ENCODE data around the gene COL4A4. TPM values are rescaled to one million over a fixed set of nuclear protein-coding genes. Genes with fewer than 3 reads are reported as not detected.
A peak's percentile ranks its signal among the peaks of the same experiment; 100 is the strongest.

Gene COL4A4
- total RNA-seq, 1 experiment from 2014 or later: 0.55 TPM

- no peak for TF ChIP-seq CTCF (conservative IDR thresholded peaks at IDR 0.05; ENCODE audit: low read depth, low read length)
- no peak for TF ChIP-seq EZH2 (IDR thresholded peaks at IDR 0.05; ENCODE audit: low read length, unreplicated experiment)
- TF ChIP-seq EZH2phosphoT487 (IDR thresholded peaks at IDR 0.05; ENCODE audit: borderline replicate concordance, low read length): no peak
- Histone ChIP-seq H3K4me3 (ENCODE audit: low read length) (no peak overlapping the region), H3K9me3 (ENCODE audit: low read length) (no peaks in the 10 kb centered on the region), H3K79me2 (ENCODE audit: low read length) (no peaks in the 10 kb centered on the region), H3K27ac (ENCODE audit: low read length) (no peak overlapping the region), H3K9ac (ENCODE audit: low read length) (no peak overlapping the region), H3F3A (ENCODE audit: low read length, unreplicated experiment) (no peaks in the 10 kb centered on the region), H4K20me1 (ENCODE audit: low read length) (no peaks in the 10 kb centered on the region), H2AFZ (ENCODE audit: low read length) (no peak overlapping the region), H3K27me3 (ENCODE audit: low read length) (no peaks in the 10 kb centered on the region), H3K4me2 (ENCODE audit: low read length) (no peak overlapping the region), H3K36me3 (ENCODE audit: low read depth, low read length) (no peaks in the 10 kb centered on the region), H3K9me2 (replicated peaks; ENCODE audit: low read length) (no peaks in the 10 kb centered on the region), H3K4me1 (ENCODE audit: insufficient read depth, low read length) (peaks cover 13% of the 10 kb centered on the region)
- DNase-seq: no peak
- no TSS peak for BruUV-seq (replicated peaks)
- intact Hi-C loops (cut with micrococcal nuclease): no loop called here
- ChIA-PET POLR2A (ENCODE audit: unreplicated experiment) (no interaction called here), CTCF (no interaction called here)
- ATAC-seq: no peak
These were observed 37.8 kb upstream of the COL4A4 start for GRCh38 chr2:227201771-227202170.

GRCh38 chr2:227198866-227199265, 34.9 kb upstream of the COL4A4 start:
- Histone ChIP-seq H2AFZ (ENCODE audit: low read length) (no peak overlapping the region), H3K79me2 (ENCODE audit: low read length) (no peaks in the 10 kb centered on the region), H3K27me3 (ENCODE audit: low read length) (no peaks in the 10 kb centered on the region), H3K9me2 (replicated peaks; ENCODE audit: low read length) (no peaks in the 10 kb centered on the region), H3K4me1 (ENCODE audit: insufficient read depth, low read length) (peaks cover 13% of the 10 kb centered on the region), H3K36me3 (ENCODE audit: low read depth, low read length) (no peaks in the 10 kb centered on the region), H3K9me3 (ENCODE audit: low read length) (no peaks in the 10 kb centered on the region), H3K9ac (ENCODE audit: low read length) (no peak overlapping the region), H3K27ac (ENCODE audit: low read length) (peak overlapping the region; percentile 25; the same call in 1 of the 2 replicates), H3K4me3 (ENCODE audit: low read length) (no peak overlapping the region), H4K20me1 (ENCODE audit: low read length) (no peaks in the 10 kb centered on the region), H3K4me2 (ENCODE audit: low read length) (peak overlapping the region; percentile 17; the same call in 1 of the 2 replicates), H3F3A (ENCODE audit: low read length, unreplicated experiment) (no peaks in the 10 kb centered on the region)
- no TSS peak for BruUV-seq (replicated peaks)
- ChIA-PET POLR2A (ENCODE audit: unreplicated experiment) (no interaction called here), CTCF (no interaction called here)
- TF ChIP-seq EZH2 (IDR thresholded peaks at IDR 0.05; ENCODE audit: low read length, unreplicated experiment): no peak
- no peak for TF ChIP-seq CTCF (conservative IDR thresholded peaks at IDR 0.05; ENCODE audit: low read depth, low read length)
- TF ChIP-seq EZH2phosphoT487 (IDR thresholded peaks at IDR 0.05; ENCODE audit: borderline replicate concordance, low read length): no peak
- intact Hi-C loops (cut with micrococcal nuclease): no loop called here
- ATAC-seq (no peak), DNase-seq (peak; percentile 61)

GRCh38 chr2:227194219-227194618, 30.2 kb upstream of the COL4A4 start:
- DNase-seq (no peak), ATAC-seq (no peak)
- intact Hi-C loops (cut with micrococcal nuclease): no loop called here
- Histone ChIP-seq H3K4me3 (ENCODE audit: low read length) (no peak overlapping the region), H3K27me3 (ENCODE audit: low read length) (no peaks in the 10 kb centered on the region), H3K9ac (ENCODE audit: low read length) (no peak overlapping the region), H3K27ac (ENCODE audit: low read length) (no peak overlapping the region), H3K4me1 (ENCODE audit: insufficient read depth, low read length) (peaks cover 17% of the 10 kb centered on the region), H3K9me2 (replicated peaks; ENCODE audit: low read length) (no peaks in the 10 kb centered on the region), H3K4me2 (ENCODE audit: low read length) (no peak overlapping the region), H2AFZ (ENCODE audit: low read length) (no peak overlapping the region), H3F3A (ENCODE audit: low read length, unreplicated experiment) (no peaks in the 10 kb centered on the region), H3K79me2 (ENCODE audit: low read length) (no peaks in the 10 kb centered on the region), H4K20me1 (ENCODE audit: low read length) (no peaks in the 10 kb centered on the region), H3K9me3 (ENCODE audit: low read length) (no peaks in the 10 kb centered on the region), H3K36me3 (ENCODE audit: low read depth, low read length) (no peaks in the 10 kb centered on the region)
- no TSS peak for BruUV-seq (replicated peaks)
- TF ChIP-seq EZH2phosphoT487 (IDR thresholded peaks at IDR 0.05; ENCODE audit: borderline replicate concordance, low read length): no peak
- no peak for TF ChIP-seq CTCF (conservative IDR thresholded peaks at IDR 0.05; ENCODE audit: low read depth, low read length)
- CTCF ChIA-PET: no interaction called here
- POLR2A ChIA-PET (ENCODE audit: unreplicated experiment): no interaction called here

Measured in PC-3 (cell line).